Umbilical cord (tissue), 2 donors: ENCODE results near the gene AP5S1. TPM values are rescaled to one million over a fixed set of nuclear protein-coding genes. Genes with fewer than 3 reads are reported as not detected.
"Not testable (repeated sequence)": the region's sequence is repeated elsewhere in the genome, so short reads cannot be mapped to it uniquely, and the experiment has no call there.

ENCODE experiments used
- DNase-seq: peaks from one replicate; pipeline ENCODE4 v3.0.0-alpha.2; 2015; ENCODE audit warnings: low spot score
- total RNA-seq: library from RNA; depleted of rRNA; stranded (reverse); fragments of >200 nt; gene quantifications from one replicate; pipeline ENCODE4 v1.2.3, GENCODE V29; 2014; ENCODE audit warnings: low replicate concordance; ENCODE audit not compliant: insufficient read depth

AP5S1 gene
- total RNA-seq, 1 donor from 2014 or later = 6.3 TPM

- DNase-seq = peak; percentile 99
Observed at GRCh38 chr20:3811467-3812258, 8.7 kb upstream of the AP5S1 start.

- DNase-seq = no peak
Observed at GRCh38 chr20:3812259-3812681, 8.1 kb upstream of the AP5S1 start.

DNA sequence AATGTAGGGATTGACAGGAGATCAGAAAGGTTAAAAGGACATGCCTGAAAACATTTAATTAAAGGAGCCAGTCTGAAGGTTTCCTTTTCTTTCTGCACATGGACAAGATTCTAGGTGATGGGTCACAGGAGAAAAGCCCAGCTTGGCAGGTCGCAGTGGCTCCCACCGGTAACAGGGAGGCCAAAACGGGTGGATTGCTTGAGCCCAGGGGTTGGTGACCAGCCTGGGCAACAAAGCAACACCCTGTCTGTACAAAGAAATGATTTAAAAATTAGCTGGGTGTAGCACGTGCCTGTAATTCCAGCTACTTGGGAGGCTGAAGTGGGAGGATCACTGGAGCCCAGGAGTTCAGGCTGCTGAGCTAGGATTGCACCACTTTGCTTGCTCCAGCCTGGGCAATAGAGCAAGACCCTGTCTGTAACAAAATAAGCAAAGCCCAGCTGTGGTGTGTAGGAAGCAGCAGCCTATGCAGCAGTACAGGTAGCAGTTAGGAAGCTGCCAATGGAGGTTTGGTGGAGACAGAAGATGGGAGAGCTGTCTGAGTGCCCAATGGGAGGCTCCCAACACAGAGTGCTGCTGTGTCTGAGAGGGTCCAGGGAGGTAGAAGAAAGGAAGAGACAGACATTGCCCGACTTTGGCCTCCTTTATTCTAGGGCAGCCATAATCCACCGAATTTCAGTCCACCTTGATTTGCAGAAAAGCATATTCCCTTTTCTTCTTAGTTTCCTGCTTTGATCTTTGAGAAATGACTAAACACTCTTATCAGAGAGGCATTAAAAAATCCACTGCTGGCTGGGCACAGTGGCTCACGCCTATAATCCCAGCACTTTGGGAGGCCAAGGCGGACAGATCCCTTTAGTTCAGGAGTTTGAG is 7.1 kb upstream of the AP5S1 start:
- DNase-seq = peak; percentile 84

DNA sequence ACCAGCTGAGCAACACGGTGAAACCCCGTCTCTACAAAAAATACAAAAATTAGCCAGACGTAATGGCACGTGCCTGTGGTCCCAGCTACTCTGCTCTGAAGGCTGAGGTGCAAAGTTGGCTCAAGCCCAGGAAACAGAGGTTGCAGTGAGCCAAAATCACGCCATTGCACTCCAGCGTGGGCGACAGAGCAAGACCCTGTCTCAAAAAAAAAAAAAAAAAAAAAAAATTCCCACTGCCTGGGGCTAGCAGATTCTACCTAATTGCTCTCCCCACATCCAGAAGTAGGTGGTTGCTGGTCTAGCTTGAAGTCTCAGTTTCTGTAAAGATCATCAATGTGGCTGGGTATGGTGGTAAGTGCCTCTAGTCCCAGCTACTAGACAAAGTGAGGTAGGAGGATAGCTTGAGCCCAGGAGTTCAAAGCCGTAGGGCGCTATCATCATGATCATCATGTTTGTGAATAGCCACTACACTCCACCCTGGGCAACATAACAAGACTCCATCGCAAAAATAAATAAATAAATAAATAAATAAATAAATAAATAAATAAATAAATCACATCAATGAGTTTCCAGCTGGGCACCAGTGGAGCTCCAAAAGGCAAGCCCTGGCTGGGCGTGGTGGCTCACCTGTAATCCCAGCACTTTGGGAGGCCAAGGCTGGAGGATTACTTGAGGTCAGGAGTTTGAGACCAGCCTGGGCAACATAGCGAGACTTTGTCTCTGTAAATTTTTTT is 6.3 kb upstream of the AP5S1 start:
- DNase-seq = no peak

GRCh38 chr20:3814928-3815495 is 5.3 kb upstream of the AP5S1 start:
- no peak for DNase-seq

DNA sequence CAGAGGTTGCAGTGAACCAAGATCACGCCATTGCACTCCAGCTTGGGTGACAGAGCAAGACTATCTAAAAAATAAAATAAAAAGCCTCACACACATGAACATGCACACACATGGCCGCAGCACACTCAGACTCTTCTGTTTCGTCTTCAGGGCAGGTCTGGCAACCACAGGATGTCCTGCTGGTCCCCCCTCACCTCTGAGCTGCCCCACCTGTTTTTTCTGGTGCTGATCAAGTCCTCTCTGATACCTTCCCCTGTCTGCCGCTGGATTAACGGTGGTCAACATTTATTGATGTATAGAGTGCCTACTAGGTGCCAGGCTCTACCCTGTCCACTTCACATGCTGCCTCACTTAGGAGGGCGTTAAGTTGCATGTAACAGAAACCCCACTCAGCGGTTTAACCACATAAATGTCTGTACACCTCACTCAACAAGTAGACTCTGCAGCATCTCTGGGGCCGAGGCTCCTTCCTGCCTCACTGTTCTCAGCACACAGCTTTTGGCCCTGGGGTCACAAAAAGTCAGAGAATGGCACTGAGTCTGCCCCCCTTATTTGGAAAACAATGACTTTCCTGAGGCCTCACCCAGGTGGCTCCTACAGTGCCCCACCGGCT is 4.5 kb upstream of the AP5S1 start:
- no peak for DNase-seq

DNA sequence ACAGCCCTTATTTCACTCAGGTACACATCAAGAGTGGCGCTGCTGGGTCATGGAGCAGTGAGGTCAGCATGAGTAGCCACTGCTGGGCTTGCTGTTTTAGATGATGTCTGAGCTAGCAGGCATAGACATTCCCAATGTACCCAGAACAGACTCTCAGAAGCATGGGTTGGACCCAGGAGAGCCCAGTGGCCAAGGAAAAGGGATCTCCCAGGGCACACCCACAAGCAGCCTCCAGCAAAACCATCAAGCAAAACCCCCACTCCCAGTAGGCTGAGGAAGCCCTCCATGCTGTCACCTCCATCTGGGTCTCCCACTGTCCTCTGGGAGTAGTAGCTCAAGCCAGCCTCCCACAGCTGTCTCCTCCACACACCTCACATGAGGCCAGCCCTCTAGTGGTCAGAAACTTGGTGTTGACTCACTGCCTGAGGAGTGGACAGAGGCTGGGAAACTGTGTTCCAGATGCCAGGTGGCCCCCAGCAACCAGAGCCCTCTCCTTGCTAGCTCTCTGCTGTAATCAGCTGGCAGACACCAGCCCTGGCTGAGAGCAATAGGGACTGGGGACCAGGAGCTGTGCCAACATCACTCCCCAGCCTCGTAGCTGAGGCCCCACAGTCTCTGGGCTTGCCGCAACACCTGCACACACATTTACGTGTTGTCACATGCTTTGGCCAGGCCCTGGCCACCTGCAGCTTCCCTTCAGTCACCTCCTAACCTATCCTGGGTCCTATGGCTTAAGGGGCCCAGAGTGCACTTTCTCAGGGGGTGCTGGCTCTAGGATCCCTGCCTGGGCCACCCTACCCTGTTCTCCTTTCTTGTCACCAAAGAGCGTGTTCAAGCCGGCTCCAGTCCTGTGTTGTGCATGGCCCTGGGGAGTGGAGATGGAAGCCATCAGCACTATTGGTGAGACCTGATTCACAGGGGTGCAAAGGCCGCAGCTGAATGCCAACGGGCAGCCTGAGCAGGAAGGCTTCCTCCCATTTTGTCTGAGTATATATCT is 1.9 kb upstream of the AP5S1 start:
- DNase-seq = peak; percentile 77

DNA sequence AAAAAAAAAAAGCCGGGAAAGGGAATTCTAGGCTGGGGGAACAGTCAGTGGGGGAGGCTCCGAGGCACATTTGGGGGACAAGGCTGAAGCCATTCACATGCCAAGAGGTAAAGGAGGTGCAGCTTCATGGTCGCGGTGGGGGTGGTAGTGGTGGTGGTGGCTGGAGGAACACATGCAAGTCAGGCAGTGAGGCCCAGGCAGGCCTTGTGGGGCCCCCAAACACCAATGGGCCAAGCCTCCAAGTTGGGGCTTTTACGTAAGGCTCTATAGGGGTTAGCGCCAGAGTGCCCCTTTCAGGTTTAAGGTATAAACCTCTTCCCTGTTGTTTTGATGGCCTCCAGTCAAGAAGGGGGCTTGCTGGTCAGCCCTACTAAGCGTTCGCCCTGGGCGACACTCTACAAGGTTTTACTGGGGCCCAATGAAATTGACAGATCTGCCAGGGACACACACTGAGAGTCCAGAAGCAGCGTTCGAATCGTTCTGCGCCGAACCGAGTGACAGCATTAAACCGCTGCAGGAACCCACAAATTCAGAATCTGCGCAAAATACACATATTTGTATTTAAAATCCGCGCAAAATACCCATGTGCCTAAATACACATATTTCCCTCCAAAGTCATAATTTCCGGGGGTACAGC is 818 bp upstream of the AP5S1 start:
- DNase-seq = no peak

GRCh38 chr20:3820901-3821727 is 767 bp downstream of the AP5S1 start:
- no peak for DNase-seq

GRCh38 chr20:3821996-3822395 is 1.6 kb downstream of the AP5S1 start:
- no peak for DNase-seq

DNA sequence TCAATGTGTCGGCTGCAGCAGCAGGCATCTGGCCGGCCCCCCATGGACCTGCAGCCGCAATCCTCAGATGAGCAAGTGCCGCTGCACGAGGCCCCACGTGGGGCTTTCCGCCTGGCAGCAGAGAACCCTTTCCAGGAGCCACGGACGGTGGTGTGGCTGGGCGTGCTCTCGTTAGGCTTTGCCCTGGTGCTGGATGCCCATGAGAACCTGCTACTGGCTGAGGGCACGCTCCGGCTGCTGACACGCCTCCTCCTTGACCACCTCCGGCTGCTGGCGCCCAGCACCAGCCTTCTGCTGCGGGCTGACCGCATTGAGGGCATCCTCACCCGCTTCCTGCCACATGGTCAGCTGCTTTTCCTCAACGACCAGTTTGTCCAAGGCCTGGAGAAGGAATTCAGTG is 3.5 kb downstream of the AP5S1 start:
- DNase-seq = no peak

GRCh38 chr20:3825526-3825925 is 5.2 kb downstream of the AP5S1 start:
- no peak for DNase-seq

DNA sequence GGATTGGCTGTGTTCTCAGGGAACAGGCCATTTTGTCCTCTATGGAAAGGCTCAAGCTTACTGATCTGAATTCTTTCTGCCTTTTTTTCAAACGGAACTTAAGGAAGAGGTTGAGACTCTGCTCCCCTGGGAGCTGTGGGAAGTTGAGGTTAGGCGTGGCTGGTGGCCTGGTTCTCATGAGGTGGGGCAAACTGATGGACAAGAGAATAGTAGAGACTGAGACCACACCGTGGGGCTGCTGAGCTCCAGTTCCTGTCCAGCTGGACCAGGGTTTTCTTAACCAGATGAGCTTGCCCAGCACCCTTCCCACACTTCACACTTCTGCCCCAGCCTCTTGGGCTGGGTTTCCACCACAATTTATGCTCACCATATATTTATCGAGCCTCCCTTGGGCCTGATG is 6.1 kb downstream of the AP5S1 start:
- DNase-seq = no peak

DNA sequence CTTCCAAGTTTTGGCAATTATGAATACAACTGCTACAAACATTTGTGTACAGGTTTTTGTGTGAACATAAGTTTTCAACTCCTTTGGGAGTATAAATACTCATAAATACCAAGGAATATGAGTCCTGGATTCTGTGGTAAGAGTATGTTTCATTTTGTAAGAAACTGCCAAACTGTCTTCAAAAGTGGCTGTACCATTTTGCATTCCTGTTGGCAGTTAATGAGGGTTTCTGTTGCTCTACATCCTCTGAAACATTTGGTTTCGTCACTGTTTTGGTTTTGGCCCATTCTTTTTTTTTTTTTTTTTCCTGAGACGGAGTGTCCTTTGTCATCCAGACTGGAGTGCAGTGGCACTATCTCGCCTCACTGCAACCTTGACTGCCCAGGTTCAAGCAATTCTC is 8.5 kb downstream of the AP5S1 start:
- DNase-seq = no peak

- not testable (repeated sequence) for DNase-seq
Observed at GRCh38 chr20:3829891-3830290, 9.5 kb downstream of the AP5S1 start.

- no peak for DNase-seq
Observed at GRCh38 chr20:3836132-3836531, 15.8 kb downstream of the AP5S1 start.

GRCh38 chr20:3839328-3839727 is 19.0 kb downstream of the AP5S1 start:
- DNase-seq = no peak

DNA sequence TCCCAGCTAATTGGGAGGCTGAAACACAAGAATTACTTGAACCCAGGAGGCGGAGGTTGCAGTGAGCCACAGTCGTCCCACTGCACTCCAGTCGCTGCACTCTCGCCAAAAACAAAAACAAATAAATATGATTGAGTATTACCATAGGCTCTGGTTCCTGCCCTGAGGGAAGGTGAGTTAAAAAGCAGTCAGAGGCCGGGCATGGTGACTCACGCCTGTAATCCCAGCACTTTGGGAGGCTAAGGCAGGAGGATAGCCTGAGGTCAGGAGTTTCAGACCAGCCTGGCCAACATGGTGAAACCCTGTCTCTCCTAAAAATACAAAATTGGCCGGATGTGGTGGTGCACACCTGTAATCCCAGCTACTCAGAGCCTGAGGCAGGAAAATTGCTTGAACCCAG is 19.9 kb downstream of the AP5S1 start:
- DNase-seq = not testable (repeated sequence)
